ENCODE data around the gene ELF1.

GRCh38 chr13:41006978-41007743 is 12.0 kb downstream of the ELF1 start:
- TF ChIP-seq CTCF (IDR thresholded peaks at IDR 0.05; ENCODE audit: poor library complexity) (no peak), EZH2phosphoT487 (IDR thresholded peaks at IDR 0.05; ENCODE audit: low read depth, severe bottlenecking, unreplicated experiment) (no peak), EZH2 (IDR thresholded peaks at IDR 0.05; ENCODE audit: borderline replicate concordance) (no peak)
